ENCODE measurements around the gene SLC19A2.
"Not testable (repeated sequence)": the region's sequence is repeated elsewhere in the genome, so short reads cannot be mapped to it uniquely, and the experiment has no call there.

The SLC19A2 gene, protein sequence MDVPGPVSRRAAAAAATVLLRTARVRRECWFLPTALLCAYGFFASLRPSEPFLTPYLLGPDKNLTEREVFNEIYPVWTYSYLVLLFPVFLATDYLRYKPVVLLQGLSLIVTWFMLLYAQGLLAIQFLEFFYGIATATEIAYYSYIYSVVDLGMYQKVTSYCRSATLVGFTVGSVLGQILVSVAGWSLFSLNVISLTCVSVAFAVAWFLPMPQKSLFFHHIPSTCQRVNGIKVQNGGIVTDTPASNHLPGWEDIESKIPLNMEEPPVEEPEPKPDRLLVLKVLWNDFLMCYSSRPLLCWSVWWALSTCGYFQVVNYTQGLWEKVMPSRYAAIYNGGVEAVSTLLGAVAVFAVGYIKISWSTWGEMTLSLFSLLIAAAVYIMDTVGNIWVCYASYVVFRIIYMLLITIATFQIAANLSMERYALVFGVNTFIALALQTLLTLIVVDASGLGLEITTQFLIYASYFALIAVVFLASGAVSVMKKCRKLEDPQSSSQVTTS

GRCh38 chr1:169485431-169486280 lies at the start of gene SLC19A2:
Gene SLC19A2, minus strand, starts transcription at chr1:169485944. Its CDS starts 178 bp downstream, at chr1:169485766.
- peak; percentile 97 for DNase-seq

DNA sequence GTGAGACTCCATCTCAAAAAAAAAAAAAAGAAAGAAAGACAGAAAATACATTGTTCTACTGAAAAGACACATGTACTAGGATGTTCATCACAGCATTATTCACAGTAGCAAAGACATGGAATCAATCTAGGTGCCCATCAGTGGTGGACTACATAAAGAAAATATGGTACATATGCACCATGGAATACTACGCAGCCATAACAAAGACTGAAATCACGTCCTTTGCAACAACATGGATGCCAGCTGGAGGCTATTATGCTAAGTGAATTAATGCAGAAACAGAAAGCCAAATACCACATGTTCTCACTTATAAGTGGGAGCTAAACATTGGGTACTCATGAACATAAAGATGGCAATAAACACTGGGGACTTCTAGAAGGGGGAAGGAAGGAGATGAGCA lies 48.9 kb upstream of the SLC19A2 start:
- no peak for DNase-seq

DNA sequence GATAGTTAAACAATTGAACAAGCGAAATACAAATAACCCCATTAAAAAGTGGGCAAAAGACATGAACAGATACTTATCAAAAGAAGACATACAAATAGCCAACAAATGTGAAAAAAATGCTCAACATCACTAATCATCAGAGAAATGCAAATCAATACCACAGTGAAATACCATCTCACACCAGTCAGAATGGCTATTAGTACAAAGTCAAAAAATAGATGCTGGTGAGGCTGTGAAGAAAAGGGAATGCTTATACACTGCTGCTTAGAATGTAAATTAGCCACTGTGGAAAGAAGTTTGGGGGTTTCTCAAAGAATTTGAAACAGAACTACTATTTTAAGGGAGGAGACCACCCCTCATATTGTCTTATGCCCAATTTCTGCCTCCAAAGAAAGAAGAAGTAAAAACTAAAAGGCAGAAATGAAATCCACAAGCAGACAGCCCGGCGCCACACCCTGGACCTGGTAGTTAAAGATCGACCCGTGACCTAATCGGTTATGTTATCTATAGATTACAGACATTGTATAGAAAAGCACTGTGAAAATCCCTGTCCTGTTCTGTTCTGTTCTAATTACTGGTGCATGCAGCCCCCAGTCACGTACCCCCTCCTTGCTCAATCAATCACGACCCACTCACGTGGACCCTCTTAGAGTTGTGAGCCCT lies 47.9 kb upstream of the SLC19A2 start:
- DNase-seq, result not testable (repeated sequence)

GRCh38 chr1:169530448-169530847 lies 44.7 kb upstream of the SLC19A2 start:
- DNase-seq, result no peak

- no peak for DNase-seq
Measured at GRCh38 chr1:169529068-169529642, 43.4 kb upstream of the SLC19A2 start.

- no peak for DNase-seq
Measured at GRCh38 chr1:169528215-169529067, 42.7 kb upstream of the SLC19A2 start.

- DNase-seq, result no peak
Measured at GRCh38 chr1:169527451-169528214, 41.9 kb upstream of the SLC19A2 start.

DNA sequence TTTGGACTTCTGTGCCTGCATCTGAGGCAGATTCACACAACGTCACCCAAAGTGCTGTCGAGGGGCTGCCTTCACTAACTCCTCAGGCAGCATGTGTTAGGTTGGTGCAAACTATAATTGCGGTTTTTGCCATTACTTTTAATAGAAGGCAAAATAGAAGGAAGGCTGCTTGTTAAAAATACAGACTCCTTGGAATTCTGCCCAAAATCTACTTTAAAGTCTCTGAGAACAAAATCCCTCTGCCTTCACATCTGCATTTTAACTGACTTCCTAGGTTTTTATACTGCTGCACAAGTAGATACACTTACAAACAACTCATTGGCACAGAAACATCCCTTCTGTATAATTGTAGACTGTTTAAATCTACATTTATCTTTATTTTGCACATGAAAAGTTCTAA lies 41.3 kb upstream of the SLC19A2 start:
- no peak for DNase-seq

DNA sequence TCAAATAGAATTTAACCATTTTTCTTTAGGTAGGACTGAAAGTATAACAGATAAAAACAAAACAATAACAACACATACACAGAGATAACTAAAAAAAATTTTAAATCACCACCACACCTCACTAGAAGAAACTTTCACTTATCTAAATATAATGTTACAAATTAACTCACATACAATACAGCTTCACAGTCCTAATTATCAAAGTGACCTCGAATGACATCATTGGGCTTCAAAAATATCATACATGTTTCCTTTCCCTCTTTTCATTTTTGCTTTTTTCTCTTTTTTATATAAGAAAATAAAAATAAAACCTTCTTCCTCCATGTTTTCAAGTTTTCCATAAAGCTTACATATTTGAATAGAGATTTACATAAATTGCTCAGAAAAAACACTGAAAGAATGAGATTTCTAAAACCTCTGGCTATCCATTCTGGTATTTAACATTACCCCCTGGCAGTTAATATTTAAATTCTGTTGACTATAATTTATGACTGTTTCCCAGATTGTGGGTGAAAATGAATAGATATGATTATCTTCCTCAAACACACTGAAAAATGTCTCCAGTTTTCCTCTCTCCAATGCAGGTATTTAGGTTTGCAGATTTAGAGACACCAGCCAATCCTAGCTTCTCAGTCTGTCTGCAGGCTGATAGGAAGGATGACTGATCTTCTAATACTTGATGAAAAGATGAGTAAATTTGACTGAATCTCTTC lies 40.5 kb upstream of the SLC19A2 start:
- no peak for DNase-seq

GRCh38 chr1:169525391-169525790 lies 39.6 kb upstream of the SLC19A2 start:
- DNase-seq, result no peak

GRCh38 chr1:169523904-169524303 lies 38.2 kb upstream of the SLC19A2 start:
- no peak for DNase-seq

DNA sequence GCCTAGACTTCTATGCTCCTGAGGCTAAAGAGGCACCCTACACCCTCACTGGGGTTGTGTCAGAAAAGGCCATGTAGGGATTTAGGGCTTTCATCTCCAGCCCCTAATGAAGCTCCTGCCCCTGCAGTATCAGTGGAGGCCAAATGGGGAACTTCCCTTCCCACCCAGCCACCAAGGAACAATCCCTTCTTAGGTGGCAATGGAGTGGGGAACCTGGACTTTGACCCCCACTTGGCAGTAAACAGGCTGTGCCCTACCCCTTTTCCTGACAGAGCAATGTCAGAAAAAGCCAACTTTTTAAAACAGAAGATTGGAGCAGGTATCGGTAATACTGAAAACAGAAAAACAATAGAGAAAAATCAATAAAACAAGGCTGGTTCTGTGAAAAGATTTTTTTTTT lies 35.5 kb upstream of the SLC19A2 start:
- DNase-seq, result no peak

GRCh38 chr1:169517558-169518186 lies 31.9 kb upstream of the SLC19A2 start:
- no peak for DNase-seq

- no peak for DNase-seq
Measured at GRCh38 chr1:169515641-169516040, 29.9 kb upstream of the SLC19A2 start.

GRCh38 chr1:169514566-169515270 lies 29.0 kb upstream of the SLC19A2 start:
- DNase-seq, result no peak

GRCh38 chr1:169513208-169513607 lies 27.5 kb upstream of the SLC19A2 start:
- DNase-seq, result no peak

DNA sequence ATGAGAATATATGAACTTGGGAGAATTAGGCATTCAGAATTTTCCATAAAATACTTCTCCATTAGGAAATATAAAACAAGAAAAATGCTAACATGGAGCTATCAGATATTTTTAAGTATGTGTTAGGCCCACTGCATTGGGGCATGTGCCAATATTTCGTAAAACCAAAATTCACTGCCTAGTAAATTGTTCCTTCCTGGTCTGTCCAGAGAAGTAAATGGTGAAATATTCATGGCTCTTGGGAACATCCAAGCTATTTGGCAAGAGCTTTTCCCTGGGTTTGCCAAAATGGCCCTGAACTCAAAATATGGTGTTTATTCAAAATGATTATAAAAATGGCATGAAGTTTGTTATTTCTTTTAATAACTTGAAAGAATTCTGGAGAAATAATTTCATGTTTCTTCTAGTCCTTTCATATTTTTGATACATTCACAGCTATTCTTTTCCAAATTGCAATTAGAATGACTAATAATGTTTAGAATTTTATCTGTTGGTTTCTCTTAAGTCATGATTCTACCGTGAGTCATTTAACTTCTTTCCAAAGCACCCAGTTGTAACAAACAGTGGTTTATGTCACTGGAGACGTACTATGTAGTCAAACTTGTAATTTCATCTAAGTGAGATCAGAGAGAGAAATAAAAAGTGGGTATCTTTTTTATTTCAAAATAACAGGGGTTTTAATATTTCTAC lies 25.7 kb upstream of the SLC19A2 start:
- no peak for DNase-seq

- no peak for DNase-seq
Measured at GRCh38 chr1:169510060-169510459, 24.3 kb upstream of the SLC19A2 start.

- DNase-seq, result peak; percentile 27
Measured at GRCh38 chr1:169509354-169509753, 23.6 kb upstream of the SLC19A2 start.
